ENCODE measurements around the gene ROR2. TPM values are rescaled to one million over a fixed set of nuclear protein-coding genes. Genes with fewer than 3 reads are reported as not detected.
"Not testable (repeated sequence)": the region's sequence is repeated elsewhere in the genome, so short reads cannot be mapped to it uniquely, and the experiment has no call there.

The ROR2 gene
- polyA plus RNA-seq, 4 donors = 16.6 to 29.1 (median 19.8) TPM

DNA sequence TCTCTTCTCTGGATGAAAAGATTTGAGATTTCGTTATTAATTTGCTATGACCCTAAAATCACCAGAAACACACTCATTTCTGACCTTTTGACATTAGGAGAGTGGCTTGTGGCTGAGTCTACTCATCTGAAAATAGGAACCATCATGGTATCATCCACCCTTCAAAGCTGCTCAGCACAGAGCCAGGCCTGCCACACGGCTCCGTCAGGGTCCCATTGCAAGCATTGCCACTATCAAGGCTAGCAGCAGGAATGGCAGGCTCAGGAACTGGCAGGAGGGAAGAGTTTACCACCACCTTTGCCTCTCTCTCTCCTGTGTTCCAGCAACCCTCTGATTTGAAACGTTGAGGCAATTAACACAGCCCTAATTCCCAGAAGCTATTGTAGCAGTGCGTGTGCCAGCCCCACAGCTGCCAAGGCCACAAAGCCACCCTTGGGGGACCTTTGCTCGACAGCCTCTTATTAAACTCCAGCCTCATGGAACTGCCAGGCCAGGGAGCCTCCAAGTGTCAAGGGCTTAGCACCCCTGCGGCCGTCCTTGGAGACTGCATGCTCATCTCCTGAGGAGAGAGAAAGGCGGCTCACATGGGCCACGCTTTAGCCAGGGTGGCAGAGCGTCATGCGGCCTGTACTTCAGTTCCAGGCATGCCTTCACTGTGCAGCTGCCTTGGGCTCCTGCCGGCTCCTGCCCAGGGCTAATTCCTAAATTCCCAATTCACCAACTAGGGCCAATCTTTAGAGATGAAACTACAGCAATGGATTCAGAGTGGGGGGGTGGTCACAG is 145.9 kb downstream of the ROR2 start:
- DNase-seq (ENCODE audit: low read depth in 4 of 4, low spot score in 3 of 4) = no peak

DNA sequence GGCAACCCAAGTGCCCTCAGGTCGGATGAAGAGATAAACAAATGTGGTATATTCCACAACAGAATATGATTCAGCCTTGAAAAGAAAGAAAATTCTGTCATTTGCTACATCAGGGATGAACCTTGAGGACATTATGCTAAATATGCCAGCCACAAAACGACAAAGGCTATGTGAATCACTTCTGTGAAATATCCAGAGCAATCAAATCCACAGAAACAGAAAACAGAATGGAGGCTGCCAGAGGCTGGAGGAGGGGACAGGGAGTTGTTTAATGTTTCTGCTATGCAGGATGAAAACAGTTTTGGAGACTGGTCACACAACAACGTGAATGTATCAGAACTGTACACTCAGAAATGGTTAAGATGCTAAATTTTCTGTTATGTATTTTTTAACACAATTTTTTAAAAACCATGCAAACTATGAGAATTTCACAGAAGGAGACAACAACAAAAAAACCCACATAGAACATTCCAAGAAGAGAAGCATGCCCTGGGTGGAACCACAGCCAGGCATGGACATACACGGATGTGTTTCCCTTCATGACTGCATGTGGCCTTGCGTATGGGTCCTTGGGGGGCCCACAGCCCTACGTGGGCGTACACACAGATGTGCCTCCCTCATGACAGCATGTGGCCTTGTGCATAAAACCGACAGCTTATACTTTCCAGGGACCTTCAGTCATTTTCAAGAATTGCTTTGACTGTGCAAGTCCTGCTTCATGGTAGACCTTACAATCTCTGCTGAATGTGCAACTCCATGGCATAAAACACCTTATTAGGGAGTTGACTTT is 146.7 kb downstream of the ROR2 start:
- DNase-seq (ENCODE audit: low read depth in 4 of 4, low spot score in 3 of 4) = no peak

DNA sequence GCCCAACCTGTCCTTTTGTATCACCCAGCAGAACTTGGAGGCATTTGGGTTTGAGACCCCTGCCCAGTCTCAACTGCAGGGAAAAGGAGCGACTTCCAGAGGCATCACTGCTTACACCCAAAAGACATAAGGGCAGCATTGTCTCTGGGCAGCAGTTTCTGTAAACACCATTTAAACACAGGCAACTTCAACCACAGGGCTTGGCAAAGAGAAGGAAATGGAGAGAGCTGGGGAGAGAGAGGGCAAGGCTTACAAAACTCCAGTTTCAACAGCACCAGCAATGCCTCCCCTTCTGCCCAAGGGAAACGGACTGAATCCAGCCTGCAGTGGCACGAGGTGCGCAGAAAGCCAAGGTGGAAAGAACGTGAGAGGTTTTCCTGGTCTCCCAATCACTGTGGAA is 147.6 kb downstream of the ROR2 start:
- DNase-seq (ENCODE audit: low read depth in 4 of 4, low spot score in 3 of 4) = no peak

DNA sequence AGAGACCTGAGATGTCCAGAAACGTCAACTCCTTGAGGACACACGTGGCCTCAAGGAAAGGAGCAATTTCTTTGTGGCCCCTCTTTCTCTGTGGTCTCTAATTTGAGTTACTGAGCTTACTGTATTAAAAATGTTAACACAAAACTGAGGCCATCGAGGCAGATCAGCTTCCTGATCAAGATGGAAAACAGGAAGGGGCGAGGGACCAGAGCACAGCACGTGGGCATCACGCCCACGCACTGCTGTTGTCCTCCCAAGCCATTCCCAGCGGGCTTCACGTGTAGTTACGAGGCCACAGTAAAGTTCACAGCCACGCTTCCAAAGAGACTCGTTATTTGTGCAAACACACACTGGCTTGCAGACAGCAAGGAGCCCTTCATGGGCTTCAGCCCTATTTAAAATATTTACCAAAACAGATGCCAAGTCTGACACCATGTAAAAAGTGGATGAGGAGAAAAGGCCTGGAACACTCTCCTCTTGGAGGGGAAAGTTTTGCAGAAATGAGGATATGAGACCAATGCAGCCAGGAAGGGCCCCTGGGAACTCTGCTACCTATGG is 149.5 kb downstream of the ROR2 start:
- no peak for DNase-seq (ENCODE audit: low read depth in 4 of 4, low spot score in 3 of 4)

- no peak for DNase-seq (ENCODE audit: low read depth in 4 of 4, low spot score in 3 of 4)
Measured at GRCh38 chr9:91799113-91799744, 150.8 kb downstream of the ROR2 start.

GRCh38 chr9:91798273-91799112 is 151.5 kb downstream of the ROR2 start:
- not testable (repeated sequence) for DNase-seq (ENCODE audit: low read depth in 4 of 4, low spot score in 3 of 4)

DNA sequence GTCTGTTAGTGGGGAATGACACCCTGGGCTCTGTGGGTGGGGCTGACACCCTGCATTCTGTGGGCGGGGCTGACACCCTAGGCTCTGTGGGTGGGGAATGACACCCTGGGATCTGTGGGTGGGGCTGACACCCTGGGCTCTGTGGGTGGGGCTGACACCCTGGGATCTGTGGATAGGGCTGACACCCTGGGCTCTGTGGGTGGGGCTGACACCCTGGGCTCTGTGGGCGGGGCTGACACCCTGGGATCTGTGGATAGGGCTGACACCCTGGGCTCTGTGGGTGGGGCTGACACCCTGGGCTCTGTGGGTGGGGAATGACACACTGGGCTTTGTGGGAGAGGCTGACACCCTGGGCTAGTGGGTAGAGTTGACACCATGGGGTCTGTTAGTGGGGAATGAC is 152.5 kb downstream of the ROR2 start:
- not testable (repeated sequence) for DNase-seq (ENCODE audit: low read depth in 4 of 4, low spot score in 3 of 4)

GRCh38 chr9:91796516-91796915 is 153.5 kb downstream of the ROR2 start:
- not testable (repeated sequence) for DNase-seq (ENCODE audit: low read depth in 4 of 4, low spot score in 3 of 4)

GRCh38 chr9:91795598-91796241 is 154.3 kb downstream of the ROR2 start:
- DNase-seq (ENCODE audit: low read depth in 4 of 4, low spot score in 3 of 4) = no peak

DNA sequence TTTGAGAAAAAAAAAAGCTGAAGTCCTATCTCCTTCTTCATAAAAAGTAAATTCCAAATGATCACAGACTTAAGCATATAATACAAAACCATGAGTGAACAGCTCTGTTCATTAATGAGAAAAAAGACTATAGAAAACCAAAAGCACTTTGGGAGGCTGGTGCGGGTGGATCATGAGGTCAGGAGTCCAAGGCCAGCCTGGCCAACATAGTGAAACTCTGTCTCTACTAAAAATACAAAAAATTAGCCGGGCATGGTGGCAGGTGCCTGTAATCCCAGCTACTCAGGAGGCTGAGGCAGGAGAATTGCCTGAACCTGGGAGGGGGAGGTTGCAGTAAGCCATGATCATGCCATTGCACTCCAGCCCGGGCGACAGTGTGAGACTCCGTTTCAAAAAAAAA is 156.7 kb downstream of the ROR2 start:
- DNase-seq (ENCODE audit: low read depth in 4 of 4, low spot score in 3 of 4) = not testable (repeated sequence)

GRCh38 chr9:91790917-91791316 is 159.1 kb downstream of the ROR2 start:
- no peak for DNase-seq (ENCODE audit: low read depth in 4 of 4, low spot score in 3 of 4)

DNA sequence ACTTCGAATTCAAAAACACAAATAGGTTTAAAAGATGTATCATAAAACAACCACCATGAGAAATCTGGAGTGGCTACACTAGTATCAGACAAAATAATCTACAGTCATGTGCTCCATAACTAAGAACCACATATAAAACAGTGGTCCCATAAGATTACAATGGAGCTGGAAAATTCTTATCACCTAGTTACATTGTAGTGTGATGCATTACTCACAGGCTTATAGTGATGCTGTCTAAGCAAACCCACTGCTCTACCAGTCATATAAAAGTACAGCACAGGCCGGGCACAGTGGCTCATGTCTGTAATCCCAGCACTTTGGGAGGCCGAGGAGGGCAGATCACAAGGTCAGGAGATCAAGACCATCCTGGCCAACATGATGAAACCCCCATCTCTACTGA is 160.1 kb downstream of the ROR2 start:
- DNase-seq (ENCODE audit: low read depth in 4 of 4, low spot score in 3 of 4) = no peak

DNA sequence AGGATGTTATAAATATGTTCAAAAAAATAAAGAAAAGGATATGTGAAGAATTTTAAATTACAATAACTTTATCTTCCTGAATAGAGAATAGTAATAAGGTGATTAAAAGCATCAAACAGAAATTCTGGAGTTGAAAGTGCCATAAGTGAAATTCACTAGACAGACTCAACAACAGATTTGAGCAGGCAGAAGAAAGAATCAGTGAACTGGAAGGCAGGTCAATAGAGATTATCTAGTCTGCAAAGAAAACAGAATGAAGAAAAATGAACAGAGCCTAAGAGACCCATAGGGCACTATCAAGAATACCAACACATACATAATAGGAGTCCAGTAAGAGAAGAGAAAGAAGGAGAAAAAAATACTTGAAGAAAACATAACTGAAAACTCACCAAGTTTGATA is 162.1 kb downstream of the ROR2 start:
- no peak for DNase-seq (ENCODE audit: low read depth in 4 of 4, low spot score in 3 of 4)

DNA sequence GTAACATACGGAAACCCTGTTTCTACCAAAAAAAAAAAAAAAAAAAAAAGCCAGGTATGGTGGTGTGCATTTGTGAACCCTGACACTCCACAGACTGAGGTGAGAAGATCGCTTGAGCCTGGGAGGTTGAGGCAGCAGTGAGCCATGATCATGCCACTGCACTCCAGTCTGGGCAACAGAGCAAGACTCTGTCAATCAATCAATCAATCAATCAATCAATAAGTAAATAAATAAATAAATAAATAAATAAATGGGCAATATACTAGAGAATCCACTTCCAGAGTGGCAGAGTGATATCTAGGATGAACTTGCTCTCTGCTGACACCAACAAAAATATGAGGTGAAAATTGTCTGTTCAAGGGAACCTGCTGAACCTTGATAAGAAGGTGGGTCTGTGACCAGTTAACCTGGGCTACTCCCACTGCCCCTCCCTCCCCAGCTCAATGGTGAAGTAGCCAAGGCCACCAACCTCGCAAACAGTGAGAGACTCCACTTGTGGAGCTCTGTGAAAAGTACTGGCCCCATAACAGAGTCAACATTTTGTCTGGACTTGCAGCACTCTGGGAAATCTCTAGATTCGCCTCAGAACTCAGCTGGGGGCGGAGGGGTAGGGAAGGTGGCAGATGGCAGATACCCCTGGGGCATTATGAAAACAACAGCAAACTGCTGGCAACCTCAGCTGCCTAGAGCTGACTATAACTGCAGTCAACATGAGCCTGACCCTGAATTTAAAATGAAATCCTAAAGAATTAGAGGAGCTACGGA is 163.7 kb downstream of the ROR2 start:
- DNase-seq (ENCODE audit: low read depth in 4 of 4, low spot score in 3 of 4) = no peak

DNA sequence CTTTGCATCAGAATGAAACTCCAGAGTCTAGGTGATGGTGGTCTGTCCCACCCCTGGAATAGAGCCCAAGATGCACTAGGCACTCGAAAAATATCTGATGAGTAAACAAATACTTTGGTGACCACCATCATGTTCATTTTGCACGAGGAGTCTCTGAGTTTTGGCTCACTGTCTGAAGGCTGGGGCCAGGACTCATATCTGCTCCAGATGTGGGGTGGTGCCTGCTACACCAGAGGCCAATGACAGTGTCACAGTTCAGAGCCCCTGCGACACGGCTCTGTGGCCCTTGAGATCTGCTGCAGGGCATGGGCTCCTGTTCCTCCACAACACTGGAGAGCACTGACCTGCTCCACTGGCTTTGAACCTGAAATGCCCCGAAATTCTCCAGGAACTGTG is 164.6 kb downstream of the ROR2 start:
- DNase-seq (ENCODE audit: low read depth in 4 of 4, low spot score in 3 of 4) = no peak

DNA sequence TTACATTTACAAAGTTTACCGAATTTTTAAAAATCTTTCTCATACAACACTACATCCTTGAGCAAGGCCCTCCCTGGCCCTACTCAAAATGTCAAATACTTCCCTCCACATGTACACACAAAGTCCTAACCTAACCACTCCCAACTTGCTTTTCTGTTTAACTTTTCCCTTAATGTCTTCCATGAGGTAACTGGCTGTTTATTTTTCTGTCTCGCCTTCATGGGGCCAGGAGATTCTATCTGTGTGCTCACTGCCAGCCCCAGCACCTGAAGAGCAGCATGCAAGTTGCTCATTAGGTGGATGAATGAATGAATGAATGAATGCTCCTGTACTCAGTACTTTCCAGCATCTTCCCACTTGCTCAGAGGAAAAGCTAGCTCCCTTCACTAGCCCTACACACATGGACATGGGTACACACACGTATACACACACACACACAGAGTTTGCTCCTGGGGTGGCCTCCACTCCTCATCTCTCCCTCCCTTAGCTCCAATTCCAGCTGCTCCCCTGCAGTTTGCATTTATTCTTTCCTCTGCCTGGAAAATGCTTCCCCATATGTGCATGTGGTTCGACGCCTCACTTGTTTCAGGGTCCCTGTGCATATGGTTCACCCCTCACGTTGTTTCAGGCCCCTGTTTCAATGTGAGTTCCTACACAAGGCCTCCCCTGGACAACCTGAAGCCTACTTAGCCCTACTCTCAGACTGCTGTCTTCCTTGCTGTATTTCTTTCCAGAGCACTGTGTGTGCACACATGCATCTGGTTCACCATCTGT is 165.2 kb downstream of the ROR2 start:
- DNase-seq (ENCODE audit: low read depth in 4 of 4, low spot score in 3 of 4) = no peak

DNA sequence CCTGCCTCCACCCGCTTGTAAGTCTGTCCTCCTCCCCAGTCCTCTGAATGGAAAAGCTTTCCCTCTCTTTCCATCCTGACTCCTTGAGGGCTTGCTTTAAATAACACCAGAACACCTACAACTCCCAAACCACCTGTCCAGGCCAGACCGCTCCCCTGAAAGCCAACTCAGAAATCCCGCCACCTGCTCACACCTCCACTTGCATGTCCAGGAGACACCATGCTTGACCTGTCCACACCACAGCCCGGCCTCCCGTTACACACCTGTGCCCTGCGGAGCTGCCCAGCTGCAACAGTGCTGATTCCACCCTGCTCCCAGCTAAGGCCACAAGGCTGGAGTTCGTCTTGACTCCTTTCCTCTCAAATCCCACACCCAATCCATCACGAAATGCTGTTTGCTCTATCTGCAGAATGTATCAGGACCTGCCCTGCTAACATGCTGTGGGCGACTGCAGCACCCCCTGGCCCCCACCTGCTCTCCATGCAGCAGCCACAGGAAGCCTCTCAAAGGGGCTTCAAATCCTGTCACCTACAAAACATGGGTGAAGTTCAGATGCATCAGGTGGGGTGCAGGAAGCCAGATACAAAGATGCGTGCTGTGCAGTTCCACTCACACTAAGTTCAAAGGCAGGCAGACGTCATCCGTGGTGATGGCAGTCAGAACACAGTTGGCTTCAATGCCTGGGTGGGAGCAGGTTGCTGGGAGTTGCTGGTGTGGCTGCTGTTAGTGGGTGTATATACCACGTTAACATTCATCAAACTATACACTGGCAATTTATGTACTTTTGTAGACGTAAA is 166.0 kb downstream of the ROR2 start:
- DNase-seq (ENCODE audit: low read depth in 4 of 4, low spot score in 3 of 4) = no peak

- no peak for DNase-seq (ENCODE audit: low read depth in 4 of 4, low spot score in 3 of 4)
Measured at GRCh38 chr9:91783411-91783810, 166.6 kb downstream of the ROR2 start.
